ENCODE results near the gene TMEM163. TPM values are rescaled to one million over a fixed set of nuclear protein-coding genes. Genes with fewer than 3 reads are reported as not detected.

TMEM163 gene
- total and polyA plus RNA-seq, 4 donors, result 0.25 to 0.62 (median 0.36) TPM; not detected in 1

GRCh38 chr2:134406736-134407135, 312.1 kb downstream of the TMEM163 start:
- DNase-seq (no peak), ATAC-seq (ENCODE audit: low FRiP score) (no peak)
- no peak overlapping the region for H3K4me3 ChIP-seq (ENCODE audit: low read length in 2 of 2)
- WGBS, 2 donors, result 76 to 98% methylated on average over 3 of the region's 3 CpGs
- no peaks in the 10 kb centered on the region for H3K4me1 ChIP-seq (ENCODE audit: control insufficient read depth in 1 of 2, insufficient read depth in 2 of 2, low read length in 2 of 2)
- H3K27ac ChIP-seq (ENCODE audit: low read depth in 1 of 2, low read length in 2 of 2), result no peak overlapping the region
- H3K36me3 ChIP-seq (ENCODE audit: control insufficient read depth in 1 of 2, insufficient read depth in 2 of 2, low read length in 1 of 2), result peaks cover 0 to 4% of the 10 kb centered on the region in 2 donors
- H3K27me3 ChIP-seq (ENCODE audit: control insufficient read depth in 1 of 2, insufficient read depth in 2 of 2, low read length in 1 of 2), result no peaks in the 10 kb centered on the region
- intact Hi-C loops (cut with DNase I), result no loop called here
- no peaks in the 10 kb centered on the region for H3K9me3 ChIP-seq (ENCODE audit: control insufficient read depth, low read length)

- H3K27ac ChIP-seq (ENCODE audit: low read depth in 1 of 2, low read length in 2 of 2), result no peak overlapping the region
- no peaks in the 10 kb centered on the region for H3K27me3 ChIP-seq (ENCODE audit: control insufficient read depth in 1 of 2, insufficient read depth in 2 of 2, low read length in 1 of 2)
- DNase-seq (no peak), ATAC-seq (ENCODE audit: low FRiP score) (no peak)
- WGBS, 2 donors, result 95 to 97% methylated on average over 5 of the region's 5 CpGs
- H3K4me3 ChIP-seq (ENCODE audit: low read length in 2 of 2), result no peak overlapping the region
- intact Hi-C loops (cut with DNase I), result no loop called here
- peaks cover 0 to 4% of the 10 kb centered on the region in 2 donors for H3K36me3 ChIP-seq (ENCODE audit: control insufficient read depth in 1 of 2, insufficient read depth in 2 of 2, low read length in 1 of 2)
- H3K9me3 ChIP-seq (ENCODE audit: control insufficient read depth, low read length), result no peaks in the 10 kb centered on the region
- H3K4me1 ChIP-seq (ENCODE audit: control insufficient read depth in 1 of 2, insufficient read depth in 2 of 2, low read length in 2 of 2), result peaks cover under 1 to 2% of the 10 kb centered on the region in 2 donors
Measured at GRCh38 chr2:134406311-134406710, 312.5 kb downstream of the TMEM163 start.

Other genes starting within 250 kb of the TMEM163 start
- gene ACMSD, start 119.6 kb upstream of the TMEM163 start, total RNA-seq, result not detected
- gene ACMSD, start 119.6 kb upstream of the TMEM163 start, polyA plus RNA-seq, result not detected
- 10 to 100 TPM; 35.9 to 49.9 TPM for gene CCNT2, start 199.8 kb upstream of the TMEM163 start, total RNA-seq
- gene CCNT2, start 199.8 kb upstream of the TMEM163 start, polyA plus RNA-seq, result 10 to 100 TPM in 1 of 2 donors, 1 to 10 TPM in 1; 3.0 to 13.5 TPM

Measured in aorta (tissue), 5 donors.